Fibroblast of peridontal ligament (primary cell): Measurements from ENCODE around the gene ACP2.
"Not testable (repeated sequence)": the region's sequence is repeated elsewhere in the genome, so short reads cannot be mapped to it uniquely, and the experiment has no call there.

ENCODE experiments used
- DNase-seq: peaks from one replicate; pipeline ENCODE4 v3.0.0-alpha.2; 2010; ENCODE audit errors: extremely low read depth

Gene ACP2

GRCh38 chr11:47243454-47243853, 5.2 kb downstream of the ACP2 start:
- no peak for DNase-seq

GRCh38 chr11:47242596-47243192, 5.9 kb downstream of the ACP2 start:
- DNase-seq = no peak

GRCh38 chr11:47241841-47242301, 6.7 kb downstream of the ACP2 start:
- peak; percentile 39 for DNase-seq

- DNase-seq = no peak
These were observed 8.8 kb downstream of the ACP2 start for GRCh38 chr11:47239852-47240251.

GRCh38 chr11:47236482-47236881, 12.1 kb downstream of the ACP2 start:
- peak; percentile 22 for DNase-seq

- DNase-seq = no peak
These were observed 13.5 kb downstream of the ACP2 start for GRCh38 chr11:47235163-47235562.

GRCh38 chr11:47234669-47235100, 13.9 kb downstream of the ACP2 start:
- DNase-seq = no peak

GRCh38 chr11:47233989-47234668, 14.5 kb downstream of the ACP2 start:
- peak; percentile 60 for DNase-seq

- no peak for DNase-seq
These were observed 15.6 kb downstream of the ACP2 start for GRCh38 chr11:47233051-47233450.

GRCh38 chr11:47229161-47229560, 19.5 kb downstream of the ACP2 start:
- DNase-seq = no peak

GRCh38 chr11:47225552-47226400, 22.8 kb downstream of the ACP2 start:
- peak; percentile 77 for DNase-seq

- DNase-seq = no peak
These were observed 25.9 kb downstream of the ACP2 start for GRCh38 chr11:47222696-47223095.

GRCh38 chr11:47220401-47220821, 28.2 kb downstream of the ACP2 start:
- DNase-seq = peak; percentile 50

- DNase-seq = peak; percentile 85
These were observed 32.4 kb downstream of the ACP2 start for GRCh38 chr11:47216121-47216798.

GRCh38 chr11:47215366-47215910, 33.2 kb downstream of the ACP2 start:
- DNase-seq = no peak

GRCh38 chr11:47213950-47214565, 34.6 kb downstream of the ACP2 start:
- peak; percentile 94 for DNase-seq

GRCh38 chr11:47212938-47213337, 35.7 kb downstream of the ACP2 start:
- no peak for DNase-seq

GRCh38 chr11:47208628-47209027, 40.0 kb downstream of the ACP2 start:
- no peak for DNase-seq

- not testable (repeated sequence) for DNase-seq
These were observed 40.5 kb downstream of the ACP2 start for GRCh38 chr11:47208008-47208552.

GRCh38 chr11:47207459-47207858, 41.2 kb downstream of the ACP2 start:
- no peak for DNase-seq

- DNase-seq = not testable (repeated sequence)
These were observed 42.0 kb downstream of the ACP2 start for GRCh38 chr11:47206577-47206976.
